Non-pigmented ciliary epithelial cell (primary cell): ENCODE results near the gene ZMAT5.
"Not testable (repeated sequence)": the region's sequence is repeated elsewhere in the genome, so short reads cannot be mapped to it uniquely, and the experiment has no call there.

Experiments
- DNase-seq: peaks from one replicate; pipeline ENCODE4 v3.0.0-alpha.2; 2010; ENCODE audit warnings: low read depth

Gene ZMAT5

DNA sequence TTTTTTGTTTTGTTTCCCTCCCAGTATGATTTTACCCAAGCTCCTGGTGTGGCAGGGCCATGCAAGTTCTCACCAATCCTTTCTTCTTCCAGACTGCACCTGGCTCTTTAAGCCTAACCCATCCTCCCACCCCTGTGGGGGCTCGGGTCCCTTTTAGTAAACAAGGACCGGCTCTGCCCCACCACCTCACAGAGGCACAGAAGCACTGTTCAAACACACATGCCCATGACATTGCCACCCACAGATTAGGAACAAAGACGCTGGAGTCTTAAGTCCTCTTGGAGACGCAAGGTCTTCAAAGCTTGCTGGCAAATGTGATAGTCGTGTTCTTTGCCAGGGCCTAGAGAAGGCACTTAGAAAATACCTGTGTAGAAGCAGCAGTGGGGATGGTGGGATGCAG is 19.2 kb upstream of the ZMAT5 start:
- DNase-seq = no peak

DNA sequence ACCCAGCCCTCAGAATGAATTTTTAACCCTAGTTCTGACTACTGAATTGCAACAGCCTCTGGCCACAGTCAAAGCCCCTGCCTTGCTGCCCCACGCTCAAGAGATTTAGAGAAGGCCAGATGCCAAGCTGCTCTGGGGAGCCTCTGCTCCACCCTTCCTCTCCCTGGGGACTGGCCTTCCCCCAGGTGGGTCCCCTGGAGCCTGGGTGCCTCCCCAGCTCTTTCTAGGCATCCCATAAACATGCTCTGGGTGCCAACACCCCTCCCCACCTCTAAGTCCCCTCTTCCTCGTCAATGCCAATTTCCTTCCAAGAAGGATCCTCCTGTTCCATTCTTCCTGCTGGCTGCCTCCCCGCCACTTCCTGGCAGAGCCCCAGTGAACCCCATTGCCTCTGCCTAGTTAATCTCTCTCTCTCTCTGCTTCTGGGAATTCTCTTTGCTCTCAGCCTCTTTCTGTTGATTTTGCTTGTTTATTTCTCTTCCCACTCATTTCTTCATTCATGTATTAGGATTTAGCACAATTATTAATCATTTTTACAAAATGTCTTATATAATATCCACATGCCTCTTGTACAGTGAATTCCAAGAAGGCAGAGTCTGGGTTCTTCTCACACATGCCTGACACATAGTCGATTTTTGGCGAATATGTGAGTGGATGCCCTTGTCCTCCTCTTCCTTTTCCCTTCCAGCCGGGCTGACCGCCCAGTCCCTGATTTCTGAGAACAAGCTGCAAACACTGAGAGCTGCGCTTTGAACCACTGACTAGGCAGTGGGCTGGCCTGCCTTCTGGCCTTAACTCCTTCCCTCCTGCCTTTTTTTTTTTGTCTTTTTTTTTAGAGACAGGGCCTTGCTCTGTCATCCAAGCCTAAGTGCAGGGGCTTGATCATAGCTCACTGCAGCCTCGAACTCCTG is 17.9 kb upstream of the ZMAT5 start:
- DNase-seq = no peak

DNA sequence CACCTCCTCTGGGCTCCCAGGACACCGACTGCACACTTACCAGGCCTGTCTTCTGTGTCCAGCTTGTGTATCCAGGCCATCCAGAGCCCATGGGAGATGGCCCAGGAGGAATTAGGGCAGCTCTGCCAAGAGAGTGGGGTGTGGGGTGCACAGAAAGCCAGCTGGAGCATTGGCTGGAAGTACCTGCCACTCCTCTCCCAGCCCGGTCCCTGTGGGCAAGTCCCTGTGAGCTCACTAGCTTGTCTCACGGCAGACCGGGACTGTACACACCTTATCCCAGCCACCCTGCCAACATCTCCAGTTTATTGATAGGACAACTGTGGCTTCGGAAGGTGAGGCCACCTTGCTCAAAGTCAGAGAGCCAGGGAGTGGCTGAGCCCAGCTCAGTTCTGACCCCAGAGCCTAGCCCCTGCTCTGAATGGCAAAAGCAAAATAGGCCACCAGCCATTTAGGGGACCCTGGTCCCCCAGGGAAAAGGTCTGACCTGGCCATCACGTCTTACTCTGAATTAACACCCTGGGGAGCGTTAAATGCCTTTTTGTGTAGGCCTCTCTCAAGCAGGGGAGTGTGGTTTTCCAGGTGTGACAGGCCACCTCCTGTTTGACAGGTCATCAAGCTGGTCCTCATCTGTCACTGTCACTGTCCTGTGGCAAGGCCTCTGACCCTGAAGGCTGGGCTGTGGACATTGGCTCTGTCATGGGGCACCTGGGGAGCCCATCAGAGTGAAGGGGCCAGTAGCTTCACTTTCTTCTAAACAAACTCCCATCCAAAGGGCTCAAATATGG is 15.4 kb upstream of the ZMAT5 start:
- no peak for DNase-seq

DNA sequence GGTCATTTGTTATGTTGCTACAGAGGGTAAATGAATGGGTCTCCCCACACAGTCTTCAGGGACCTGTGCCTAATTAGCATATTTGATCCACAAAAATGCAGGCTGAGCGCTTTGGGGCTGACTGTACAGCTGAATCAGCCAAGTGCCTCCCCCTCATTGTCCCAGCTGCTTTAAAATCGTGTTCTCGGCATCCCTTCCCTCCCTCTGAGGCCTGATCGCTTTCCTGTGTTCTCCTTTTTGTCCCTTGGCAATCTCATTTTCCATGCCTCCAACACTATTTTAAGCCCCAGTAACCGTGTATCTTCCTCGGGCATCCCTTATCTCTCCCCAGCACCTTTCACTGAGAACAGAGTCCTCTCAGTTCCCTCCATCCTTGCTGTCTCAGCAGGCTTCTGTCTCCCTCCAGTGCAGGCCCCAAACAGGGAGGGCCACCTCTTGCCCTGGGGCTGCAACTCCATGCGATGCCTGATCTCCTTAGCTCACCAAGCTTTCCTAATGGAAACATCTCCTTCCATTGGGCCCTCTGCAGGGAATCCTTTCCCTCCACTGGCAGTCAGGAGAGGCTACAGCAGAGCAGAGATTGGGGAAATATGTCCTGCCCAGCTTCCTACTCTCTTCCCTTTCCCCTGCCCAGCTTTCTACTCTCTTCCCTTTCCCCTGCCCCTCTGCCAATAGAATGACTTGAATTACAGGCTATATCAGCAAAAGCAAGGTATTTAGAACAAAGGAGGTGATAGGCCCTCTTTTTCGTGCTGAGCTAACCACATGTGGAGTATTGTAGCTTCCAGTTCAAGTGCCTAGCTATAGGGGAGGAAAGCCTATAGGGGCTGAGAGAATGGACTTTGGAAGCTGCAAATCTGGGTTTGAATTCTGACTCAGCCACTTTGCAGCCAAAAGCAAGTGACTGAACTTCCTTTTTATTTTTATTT is 14.2 kb upstream of the ZMAT5 start:
- peak; percentile 78 for DNase-seq

DNA sequence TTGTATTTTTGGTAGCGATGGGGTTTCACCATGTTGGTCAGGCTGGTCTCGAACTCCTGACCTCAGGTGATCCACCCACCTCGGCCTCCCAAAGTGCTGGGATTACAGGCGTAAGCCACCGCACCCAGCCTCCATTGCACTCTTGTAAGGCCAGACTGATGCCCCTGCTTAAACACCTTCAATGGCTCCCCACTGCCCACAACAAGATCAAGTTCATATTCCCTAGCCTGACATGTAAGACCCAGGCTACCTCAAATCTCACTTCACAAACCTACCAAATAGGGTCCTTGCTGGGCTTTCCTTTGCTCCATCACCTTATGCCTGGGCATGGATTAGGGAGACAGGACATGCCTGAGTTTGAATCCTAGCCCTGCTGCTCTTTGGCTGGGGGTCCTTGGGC is 13.4 kb upstream of the ZMAT5 start:
- no peak for DNase-seq

DNA sequence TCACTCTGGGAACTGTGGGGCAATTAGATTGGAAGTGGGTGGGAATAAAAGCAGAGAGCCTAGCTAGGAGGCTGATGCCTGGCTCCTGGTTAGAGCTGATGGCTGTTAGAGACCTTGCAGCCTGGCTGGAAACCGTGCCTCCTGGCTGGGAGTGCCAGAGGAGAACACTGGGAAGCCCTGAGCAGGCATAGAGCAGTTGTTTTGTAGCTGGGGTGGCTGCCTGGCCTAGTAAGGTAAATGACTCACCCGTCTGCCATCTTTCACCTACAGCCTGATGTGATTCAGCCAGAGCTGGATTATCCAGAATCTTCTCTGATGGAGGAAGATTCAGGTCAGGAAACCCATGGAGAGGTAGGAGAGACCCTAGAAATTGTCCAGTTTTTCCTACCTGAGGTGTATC is 6.4 kb upstream of the ZMAT5 start:
- no peak for DNase-seq

DNA sequence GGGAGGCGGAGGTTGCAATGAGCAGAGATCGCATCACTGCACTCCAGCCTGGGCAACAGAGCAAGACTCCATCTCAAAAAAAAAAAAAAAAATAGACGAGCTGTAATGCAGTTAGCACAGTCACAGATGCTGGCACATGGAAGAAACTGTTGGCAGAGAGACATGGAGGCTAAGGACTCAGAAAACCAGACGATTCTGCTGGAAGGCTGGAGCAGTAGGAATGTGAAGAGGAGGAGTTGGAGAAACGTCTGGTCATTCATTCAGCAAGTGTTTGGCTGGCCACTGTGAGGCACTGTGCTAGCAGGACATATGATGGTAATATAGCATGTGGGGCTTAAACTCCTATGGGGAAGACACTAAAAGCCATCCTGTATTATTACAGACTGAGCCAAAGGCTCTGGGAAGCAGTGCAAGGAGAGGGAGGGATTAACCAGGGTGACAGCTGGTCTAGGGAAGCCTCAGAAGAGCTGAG is 5.4 kb upstream of the ZMAT5 start:
- DNase-seq = no peak

DNA sequence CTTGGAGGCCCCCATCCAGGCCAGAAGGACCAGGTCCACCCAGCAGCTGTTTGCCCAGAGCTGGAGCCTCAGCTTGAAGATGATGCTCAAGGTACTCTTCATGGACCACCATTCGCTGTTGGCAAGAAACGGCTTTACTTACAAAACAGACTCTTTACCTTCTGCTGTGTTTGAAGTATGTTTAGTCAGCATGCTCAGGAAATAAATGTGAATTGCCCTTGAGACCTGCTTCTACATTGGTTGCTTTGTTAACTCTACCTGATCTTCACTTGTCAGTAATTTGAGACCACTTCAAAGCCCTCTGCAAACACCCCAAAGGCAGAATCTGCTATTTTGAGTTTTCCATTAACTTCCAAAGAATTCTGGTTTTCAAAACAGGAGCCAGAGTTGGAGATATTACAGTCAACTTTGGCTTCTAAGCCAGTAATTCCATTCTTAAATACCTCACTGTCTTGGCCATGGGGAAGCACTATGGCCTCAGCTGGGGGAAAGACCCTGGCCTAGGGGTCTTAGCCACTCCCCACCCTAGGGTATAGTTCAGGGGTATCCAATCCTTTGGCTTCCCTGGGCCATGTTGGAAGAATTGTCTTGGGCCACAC is 3.0 kb upstream of the ZMAT5 start:
- DNase-seq = no peak

DNA sequence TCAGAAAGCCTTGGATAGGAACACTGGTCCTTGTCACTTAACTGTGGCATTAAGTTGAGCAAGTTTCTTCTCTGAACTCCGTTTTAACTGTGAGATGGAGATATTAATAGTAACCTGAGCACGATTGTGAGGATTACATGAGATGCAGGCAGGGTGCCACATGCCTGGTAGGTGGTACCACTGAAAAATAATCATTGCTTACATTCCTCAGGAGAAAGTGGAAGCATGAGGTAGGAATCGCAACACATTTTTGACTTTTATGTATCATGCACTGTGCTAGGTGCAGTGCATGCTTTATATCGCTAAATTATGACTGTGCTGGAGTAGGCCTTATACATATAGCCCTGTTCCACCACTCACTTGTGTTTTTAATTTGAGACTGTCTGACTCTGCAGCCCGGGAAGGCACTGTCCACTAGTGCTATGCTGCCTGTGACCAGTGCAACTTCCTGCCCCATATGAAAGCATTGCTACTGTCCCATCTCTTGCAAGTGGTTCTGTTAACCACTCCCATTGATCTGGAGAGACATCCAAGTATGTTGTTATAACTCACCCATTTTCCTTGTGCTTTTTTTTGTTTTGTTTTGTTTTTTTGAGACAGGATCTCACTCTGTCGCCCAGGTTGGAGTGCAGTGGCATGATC is 1.4 kb upstream of the ZMAT5 start:
- DNase-seq = no peak

DNA sequence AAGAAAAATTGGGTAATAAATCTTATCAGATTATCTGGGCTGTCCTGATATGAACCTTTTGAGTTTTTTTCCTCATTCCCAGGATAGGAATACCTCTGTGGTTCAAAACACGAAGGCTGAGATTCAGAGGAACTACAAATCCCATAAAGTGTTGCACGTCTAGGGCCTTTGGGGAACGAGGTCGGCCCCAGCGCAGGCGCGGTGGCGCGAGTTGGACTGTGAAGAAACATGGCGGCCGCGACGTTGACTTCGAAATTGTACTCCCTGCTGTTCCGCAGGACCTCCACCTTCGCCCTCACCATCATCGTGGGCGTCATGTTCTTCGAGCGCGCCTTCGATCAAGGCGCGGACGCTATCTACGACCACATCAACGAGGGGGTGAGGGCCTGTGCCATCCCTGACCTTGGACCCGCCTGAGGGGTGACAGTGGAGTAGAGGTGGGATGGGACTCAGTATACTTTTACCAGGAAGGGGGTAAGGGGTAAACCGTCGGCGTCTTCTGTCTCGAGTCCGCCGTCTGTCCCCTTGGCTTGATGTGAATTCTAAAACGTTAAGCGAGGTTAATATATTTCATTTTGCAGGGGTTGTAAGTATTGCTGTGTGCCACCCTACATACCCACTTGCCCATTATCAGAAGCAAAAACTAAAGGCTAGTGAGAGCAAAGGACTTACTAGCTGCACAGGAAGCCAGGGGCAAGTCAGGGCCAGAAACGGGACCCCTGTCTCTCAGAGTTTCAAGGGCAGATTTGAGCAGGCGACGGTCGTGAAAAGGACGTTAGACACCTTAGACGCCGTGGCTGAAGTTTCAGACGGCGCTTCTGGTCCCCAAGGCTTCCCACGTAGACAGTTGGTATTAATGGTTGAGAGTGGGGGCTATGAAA is 604 bp upstream of the ZMAT5 start, which contains the start of gene UQCR10:
UQCR10 (plus strand) TSS at position 199 of the 881 bp plus-strand sequence; CDS start at position 229, 30 bp downstream.
- DNase-seq = peak; percentile 67

DNA sequence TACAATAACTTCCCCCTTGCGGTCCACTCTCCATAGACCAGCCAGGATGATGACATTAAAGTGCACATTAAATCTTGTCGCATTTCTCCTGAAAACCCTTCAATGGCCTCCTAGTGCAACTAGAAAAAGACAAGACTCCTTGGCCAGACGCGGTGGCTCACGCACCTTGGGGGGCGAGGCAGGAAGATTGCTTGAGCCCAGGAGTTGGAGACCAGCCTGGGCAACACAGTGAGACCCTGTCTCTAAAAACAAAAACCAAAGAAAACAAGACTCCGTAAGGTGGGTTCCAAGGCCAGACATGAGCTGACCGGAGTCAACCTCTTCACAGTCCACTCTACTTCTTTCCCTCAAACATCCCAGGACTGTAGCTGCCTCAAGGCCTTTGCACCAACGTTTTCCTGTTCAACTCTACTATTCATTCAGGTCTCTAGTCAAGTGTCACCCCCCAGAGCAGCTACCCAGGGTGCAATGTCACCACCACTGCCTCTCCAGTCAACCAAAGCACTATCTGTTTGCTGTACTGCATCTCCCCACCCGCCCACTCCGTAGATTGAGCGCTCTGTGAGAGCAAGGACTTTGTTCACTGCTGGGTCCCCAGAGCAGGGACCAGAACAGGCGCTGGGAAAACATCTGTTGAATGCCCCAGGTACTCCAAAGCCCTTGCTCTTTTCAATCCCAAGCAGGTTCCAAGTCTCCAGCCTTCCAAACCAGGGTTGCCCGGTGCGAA is 739 bp downstream of the ZMAT5 start:
- DNase-seq = no peak

DNA sequence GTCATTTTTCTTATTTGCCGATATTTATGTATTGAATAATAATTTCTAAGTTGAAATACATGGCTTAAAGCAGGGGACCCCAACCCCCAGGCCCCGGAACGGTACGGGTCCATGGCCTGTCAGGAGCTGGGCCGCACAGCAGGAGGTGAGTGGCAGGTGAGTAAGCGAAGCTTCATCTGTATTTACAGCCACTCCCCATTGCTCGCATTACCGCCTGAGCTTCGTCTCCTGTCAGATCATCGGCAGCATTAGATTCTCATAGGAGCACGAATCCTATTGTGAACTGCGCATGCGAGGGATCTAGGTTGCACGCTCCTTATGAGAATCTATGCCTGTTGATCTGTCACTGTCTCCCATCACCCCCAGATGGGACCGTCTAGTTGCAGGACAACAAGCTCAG is 4.5 kb downstream of the ZMAT5 start:
- no peak for DNase-seq

DNA sequence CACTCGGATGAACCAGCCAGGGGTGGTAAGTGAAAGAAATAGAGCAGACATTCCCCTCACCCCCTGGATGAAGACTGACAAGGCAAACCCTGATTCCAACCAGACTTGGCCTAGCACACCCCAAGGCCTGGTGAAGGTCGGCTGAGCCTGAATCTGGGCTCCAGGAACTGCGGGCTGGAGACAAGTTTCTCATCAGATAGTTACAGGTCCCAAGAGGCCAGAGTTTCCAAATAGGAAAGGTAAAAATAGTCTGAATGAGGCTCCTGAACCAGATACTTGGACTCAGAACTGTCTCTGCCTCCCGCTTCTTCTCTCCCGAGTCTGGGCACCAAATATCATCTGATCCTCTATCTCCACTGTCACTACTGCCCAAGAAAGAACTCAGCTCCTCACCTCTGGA is 7.8 kb downstream of the ZMAT5 start:
- no peak for DNase-seq

DNA sequence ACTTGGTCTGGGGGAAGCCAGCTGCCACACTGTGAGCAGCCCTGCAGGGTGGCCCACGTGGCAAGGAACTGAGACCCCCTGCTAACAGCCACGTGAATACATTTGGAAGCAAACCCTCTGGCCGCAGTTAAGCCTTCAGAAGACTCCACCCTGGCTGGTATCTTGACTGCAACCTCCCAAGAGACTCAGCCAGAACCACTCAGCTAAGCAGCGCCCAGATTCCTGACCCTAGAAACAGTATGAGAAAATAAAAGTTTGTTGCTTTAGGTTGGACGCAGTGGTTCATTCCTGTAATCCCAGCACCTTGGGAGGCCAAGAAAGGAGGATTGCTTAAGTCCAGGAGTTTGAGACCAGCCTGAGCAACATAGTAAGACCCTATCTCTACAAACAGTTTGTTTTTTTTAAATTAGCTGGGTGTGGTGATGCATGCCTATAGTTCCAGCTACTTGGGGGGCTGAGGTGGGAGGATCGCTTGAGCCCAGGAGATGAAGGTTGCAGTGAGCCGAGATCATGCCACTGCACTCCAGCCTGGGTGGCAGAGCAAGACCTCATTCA is 8.7 kb downstream of the ZMAT5 start:
- DNase-seq = no peak

DNA sequence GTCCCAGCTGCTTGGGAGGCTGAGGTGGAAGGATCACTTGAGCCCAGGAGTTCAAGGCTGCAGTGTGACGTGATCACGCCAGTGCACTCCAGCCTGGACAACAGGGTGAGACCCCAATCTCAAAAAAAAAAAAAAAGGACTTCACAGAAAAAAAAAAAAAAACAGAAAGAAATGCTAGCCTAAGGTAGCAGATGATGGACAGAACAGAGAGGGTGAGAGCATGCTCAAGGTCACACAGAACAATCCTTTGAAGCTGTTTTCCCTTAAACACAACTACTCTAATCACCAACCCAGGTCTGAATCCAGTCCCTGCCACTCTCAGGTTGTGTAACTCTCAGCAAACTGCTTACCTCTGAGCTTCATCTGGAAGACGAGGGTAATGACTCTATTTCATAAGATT is 9.7 kb downstream of the ZMAT5 start:
- no peak for DNase-seq

DNA sequence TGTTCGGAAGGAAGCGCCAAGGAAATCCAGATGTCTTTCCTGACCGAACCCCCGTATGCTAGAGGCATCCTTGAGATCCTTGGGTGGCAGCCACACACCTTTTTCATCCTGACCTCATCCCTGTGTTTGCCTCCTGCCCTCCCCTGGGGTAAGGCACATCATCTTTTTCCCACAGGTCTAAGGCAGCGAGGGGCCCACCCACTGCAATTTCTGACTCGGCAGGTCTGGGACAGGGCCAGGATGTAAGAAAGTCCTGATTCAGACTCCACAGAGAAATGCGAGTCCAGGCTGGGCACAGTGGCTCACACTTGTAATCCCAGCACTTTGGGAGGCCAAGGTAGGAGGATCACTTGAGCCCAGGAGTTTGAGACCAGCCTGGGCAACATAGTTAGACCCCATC is 10.5 kb downstream of the ZMAT5 start:
- no peak for DNase-seq

DNA sequence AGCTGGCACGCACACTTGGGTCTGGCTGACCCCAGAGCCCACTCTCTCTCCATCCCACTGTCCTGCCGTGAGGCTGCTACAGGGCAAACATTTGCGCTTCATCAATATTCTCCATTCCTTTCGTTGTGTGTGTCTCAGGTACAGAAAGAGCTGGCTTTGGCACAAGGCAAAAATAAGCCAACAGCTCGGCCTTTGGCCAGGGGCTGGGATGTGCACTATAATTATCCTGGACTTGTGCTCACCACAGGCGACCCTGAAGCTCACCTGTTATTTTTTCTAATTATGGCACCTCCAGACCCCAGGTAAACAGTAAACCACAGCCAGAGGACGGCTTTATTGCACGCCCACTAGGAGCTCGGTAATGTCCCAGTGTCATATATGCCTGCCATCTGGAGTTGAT is 10.9 kb downstream of the ZMAT5 start:
- no peak for DNase-seq

DNA sequence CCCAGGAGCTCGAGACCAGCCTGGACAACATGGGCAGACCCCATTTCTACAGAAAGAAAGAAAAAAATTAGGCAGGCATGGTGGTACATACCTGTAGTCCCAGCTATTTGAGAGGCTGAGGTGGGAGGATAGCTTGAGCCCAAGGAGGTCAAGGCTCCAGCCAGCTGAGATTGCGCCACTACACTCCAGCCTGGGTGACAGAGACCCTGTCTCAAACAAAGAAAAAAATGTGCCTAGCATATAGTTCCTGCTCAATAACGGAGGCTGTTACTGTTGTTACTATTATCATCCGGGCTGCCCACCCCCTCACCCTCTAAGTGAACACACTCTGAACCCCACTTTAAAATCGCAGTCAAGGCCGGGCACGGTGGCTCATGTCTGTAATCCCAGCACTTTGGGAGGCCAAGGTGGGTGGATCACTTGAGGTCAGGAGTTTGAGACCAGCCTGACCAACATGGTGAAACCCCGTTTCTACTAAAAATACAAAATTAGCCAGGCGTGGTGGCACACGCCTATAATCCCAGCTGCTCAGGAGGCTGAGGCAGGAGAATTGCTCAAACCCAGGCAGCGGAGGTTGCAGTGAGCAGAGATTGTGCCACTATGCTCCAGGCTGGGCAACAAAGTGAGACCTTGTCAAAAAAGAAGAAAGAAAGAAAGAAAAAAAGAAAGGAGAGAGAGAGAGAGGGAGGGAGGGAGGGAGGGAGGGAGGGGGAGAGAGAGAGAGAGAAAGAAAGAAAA is 12.0 kb downstream of the ZMAT5 start:
- not testable (repeated sequence) for DNase-seq
